Neuron (in vitro differentiated cells): ENCODE results near the gene CUX1.

ENCODE experiments used
- H2AFZ ChIP-seq: one replicate; pipeline ENCODE4 v1.6.1; 2013; ENCODE audit warnings: low read depth, mild to moderate bottlenecking, inconsistent platforms, low read length, moderate library complexity
- H3K27me3 ChIP-seq: one replicate; pipeline ENCODE4 v1.6.1; 2013; ENCODE audit warnings: low read length; ENCODE audit not compliant: insufficient read depth
- H3K36me3 ChIP-seq: one replicate; pipeline ENCODE4 v1.6.1; 2013; ENCODE audit warnings: low read length; ENCODE audit not compliant: insufficient read depth
- H3K4me1 ChIP-seq: one replicate; pipeline ENCODE4 v1.6.1; 2013; ENCODE audit warnings: low read length; ENCODE audit not compliant: insufficient read depth
- H3K4me3 ChIP-seq: 2 replicates; pipeline ENCODE4 v1.5.1; 2013; ENCODE audit warnings: mild to moderate bottlenecking, low read length, moderate library complexity
- H3K9me3 ChIP-seq: one replicate; pipeline ENCODE4 v1.6.1; 2013; ENCODE audit warnings: low read length

Gene CUX1

DNA sequence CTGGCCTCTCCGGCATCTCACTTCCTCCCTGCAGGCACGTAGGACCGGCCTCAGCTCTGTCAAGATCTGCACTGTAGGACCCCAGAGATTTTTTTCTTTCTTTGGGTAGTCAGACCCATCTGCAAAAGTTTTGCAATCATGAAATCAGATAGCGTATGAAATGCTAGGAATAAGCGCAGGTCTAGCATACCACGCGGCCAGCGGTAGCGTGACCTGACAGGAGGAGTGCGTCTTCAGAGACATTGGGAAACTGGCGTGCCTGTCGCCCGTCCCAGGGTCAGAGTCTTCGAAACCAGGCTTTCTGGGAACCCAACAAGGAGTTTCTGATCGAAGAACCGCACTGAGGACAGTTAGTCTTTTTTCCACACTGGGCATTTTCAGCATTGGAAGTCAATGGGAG lies 368.4 kb downstream of the CUX1 start:
- Histone ChIP-seq H3K27me3 (no peaks in the 10 kb centered on the region), H3K36me3 (peaks cover 36% of the 10 kb centered on the region), H3K9me3 (no peaks in the 10 kb centered on the region), H2AFZ (no peak overlapping the region), H3K4me3 (no peak overlapping the region), H3K4me1 (no peaks in the 10 kb centered on the region)

DNA sequence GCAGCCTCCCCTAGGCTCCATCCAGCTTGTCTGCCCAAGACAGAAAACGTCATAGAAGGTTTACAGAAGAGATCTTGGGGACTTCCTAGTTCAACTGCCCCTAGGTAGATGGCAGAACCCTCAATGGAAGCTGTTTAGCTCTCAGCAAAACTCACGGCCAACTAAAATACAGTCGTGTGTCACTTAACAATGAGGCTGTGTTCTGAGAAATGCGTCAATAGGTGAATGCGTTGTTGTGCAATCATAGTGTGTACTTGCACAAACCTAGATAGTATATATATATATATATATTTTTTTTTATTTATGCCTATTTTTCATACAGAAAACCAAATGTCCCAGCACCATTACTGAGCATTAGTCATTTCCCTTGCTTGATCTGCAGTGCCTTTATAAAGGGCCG lies 368.9 kb downstream of the CUX1 start:
- H2AFZ ChIP-seq: no peak overlapping the region
- H3K36me3 ChIP-seq: peaks cover 32% of the 10 kb centered on the region
- H3K27me3 ChIP-seq: no peaks in the 10 kb centered on the region
- H3K9me3 ChIP-seq: no peaks in the 10 kb centered on the region
- H3K4me1 ChIP-seq: no peaks in the 10 kb centered on the region
- H3K4me3 ChIP-seq: no peak overlapping the region

DNA sequence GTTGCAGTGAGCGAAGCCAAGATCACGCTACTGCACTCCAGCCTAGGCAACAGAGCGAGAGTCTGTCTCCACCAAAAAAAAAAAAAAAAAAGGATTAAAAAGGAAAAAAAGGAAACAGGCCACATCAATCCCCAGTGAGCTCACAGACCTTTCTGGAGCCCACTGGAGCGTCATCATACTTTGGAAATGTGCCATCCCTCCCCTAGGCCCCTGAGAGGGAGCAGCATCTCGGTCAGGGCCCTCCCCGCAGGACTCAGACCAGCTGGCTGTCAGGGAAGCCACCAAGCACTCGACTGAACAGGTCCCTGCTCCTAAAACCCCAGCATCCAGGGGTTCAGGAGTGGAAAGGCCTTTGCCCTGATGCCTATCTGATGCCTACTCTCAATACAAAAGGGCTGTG lies 371.3 kb downstream of the CUX1 start:
- Histone ChIP-seq H3K27me3 (no peaks in the 10 kb centered on the region), H3K9me3 (no peaks in the 10 kb centered on the region), H2AFZ (no peak overlapping the region), H3K4me1 (no peaks in the 10 kb centered on the region), H3K36me3 (peaks cover 45% of the 10 kb centered on the region), H3K4me3 (no peak overlapping the region)

DNA sequence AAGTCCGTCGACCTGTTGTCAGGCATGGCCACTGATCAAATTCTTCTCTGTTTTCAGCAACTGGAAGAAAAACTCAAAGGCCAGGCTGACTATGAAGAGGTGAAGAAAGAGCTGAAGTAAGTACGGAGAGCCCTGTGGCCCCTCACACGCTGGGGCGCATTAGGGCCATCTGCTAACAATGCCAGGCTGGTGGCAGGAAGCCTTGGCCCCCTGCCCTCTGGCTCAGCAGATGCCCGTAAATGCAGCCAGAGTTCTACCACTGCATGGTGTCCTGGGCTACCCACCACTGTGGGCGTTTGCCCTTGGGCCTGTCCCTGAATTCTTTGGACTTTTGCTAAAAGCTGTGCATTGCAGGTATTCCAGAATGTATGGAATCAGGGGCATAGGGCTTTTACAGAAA lies 372.3 kb downstream of the CUX1 start:
- no peaks in the 10 kb centered on the region for H3K27me3 ChIP-seq
- no peak overlapping the region for H2AFZ ChIP-seq
- H3K4me3 ChIP-seq: no peak overlapping the region
- H3K36me3 ChIP-seq: peaks cover 48% of the 10 kb centered on the region
- H3K9me3 ChIP-seq: no peaks in the 10 kb centered on the region
- H3K4me1 ChIP-seq: no peaks in the 10 kb centered on the region

DNA sequence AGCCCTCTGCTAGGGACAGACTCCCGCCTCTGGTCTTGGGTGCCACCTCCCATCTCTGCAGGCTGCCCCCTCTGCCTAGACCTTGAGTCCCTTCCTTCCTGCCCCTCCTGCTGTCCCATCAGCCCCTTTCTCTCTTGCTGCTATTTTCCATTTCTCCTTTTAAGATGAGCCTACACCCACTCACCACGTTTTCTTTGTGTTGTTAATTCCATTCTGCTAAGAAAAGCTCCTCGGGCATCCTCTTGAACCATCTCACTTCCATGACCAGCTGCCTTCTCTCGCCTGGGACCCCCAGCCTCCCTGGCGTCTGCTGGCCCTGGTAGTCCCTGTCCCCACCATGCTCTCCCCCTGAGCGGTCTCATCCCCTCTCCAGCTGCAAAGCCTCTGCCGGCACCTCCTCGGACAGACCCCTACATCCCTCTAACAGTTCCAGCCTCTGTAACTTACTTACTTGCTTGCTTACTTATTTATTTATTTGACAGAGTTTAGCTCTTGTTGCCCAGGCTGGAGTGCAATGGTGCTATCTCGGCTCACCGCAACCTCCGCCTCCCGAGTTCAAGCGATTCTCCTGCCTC lies 373.4 kb downstream of the CUX1 start:
- Histone ChIP-seq H3K9me3 (no peaks in the 10 kb centered on the region), H3K27me3 (no peaks in the 10 kb centered on the region), H2AFZ (no peak overlapping the region), H3K4me3 (no peak overlapping the region), H3K4me1 (no peaks in the 10 kb centered on the region), H3K36me3 (peaks cover 50% of the 10 kb centered on the region)

DNA sequence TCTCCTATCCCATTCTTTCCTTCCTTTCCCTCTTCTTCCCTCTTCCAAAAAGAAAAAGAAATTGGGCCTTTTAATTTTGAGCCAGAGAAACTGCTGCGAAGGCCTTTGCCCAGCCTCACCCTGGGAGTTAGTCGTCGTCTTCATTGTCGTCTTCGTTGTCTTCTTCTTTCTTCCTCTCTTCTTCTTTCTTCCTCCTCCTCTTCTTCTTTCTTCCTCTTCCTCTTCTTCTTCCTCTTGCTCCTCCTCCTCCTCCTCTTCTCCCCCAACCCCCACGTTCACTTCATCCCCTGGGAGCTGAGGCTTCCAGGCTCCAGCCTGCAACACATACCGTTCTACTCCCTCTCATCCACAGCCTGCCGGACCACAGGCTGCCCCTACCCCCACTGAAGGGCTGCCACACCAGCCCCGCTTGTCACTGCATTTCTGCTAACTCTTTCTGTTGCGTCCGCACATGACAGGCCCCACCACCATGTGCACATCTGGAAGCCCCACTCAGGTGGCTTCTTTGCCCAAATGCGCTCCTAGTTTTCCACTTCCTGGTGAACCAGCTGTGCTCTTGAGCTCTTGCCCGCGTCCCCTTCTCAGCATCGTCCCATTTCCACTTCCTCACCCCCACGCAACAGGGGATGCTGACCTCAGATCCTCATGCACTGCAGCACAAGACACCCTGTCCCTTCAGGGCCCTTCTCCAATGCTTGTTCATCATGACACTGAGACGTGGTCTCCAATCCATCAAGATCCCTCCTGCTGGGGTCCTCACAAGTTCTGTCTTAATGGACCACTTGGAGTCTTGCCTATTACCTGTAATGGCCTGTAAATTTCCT lies 374.3 kb downstream of the CUX1 start:
- Histone ChIP-seq H3K27me3 (no peaks in the 10 kb centered on the region), H2AFZ (no peak overlapping the region), H3K4me3 (no peak overlapping the region), H3K36me3 (peaks cover 47% of the 10 kb centered on the region), H3K4me1 (no peaks in the 10 kb centered on the region), H3K9me3 (no peaks in the 10 kb centered on the region)

DNA sequence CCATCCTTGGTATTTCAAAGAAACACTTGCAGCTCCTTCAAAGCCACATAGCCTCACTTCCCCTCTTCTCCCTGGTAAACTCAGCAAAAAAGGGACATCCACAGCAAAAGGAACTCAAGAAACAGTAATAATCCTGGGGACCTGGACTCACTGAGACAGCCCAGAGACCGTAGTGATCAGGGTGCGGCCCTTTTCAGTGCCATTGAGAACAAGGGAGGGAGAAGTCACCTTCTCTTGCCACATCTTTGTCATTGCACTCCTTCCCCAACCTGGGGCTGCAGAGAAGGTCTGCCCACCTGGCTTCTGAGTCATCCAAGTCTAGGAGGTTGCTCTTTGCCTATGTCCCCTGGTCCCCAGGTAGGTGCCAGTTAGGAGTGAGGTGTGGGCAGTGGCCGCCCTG lies 375.4 kb downstream of the CUX1 start:
- H3K27me3 ChIP-seq: no peaks in the 10 kb centered on the region
- H3K4me1 ChIP-seq: no peaks in the 10 kb centered on the region
- H3K9me3 ChIP-seq: no peaks in the 10 kb centered on the region
- H3K36me3 ChIP-seq: peaks cover 54% of the 10 kb centered on the region
- H3K4me3 ChIP-seq: no peak overlapping the region
- no peak overlapping the region for H2AFZ ChIP-seq

DNA sequence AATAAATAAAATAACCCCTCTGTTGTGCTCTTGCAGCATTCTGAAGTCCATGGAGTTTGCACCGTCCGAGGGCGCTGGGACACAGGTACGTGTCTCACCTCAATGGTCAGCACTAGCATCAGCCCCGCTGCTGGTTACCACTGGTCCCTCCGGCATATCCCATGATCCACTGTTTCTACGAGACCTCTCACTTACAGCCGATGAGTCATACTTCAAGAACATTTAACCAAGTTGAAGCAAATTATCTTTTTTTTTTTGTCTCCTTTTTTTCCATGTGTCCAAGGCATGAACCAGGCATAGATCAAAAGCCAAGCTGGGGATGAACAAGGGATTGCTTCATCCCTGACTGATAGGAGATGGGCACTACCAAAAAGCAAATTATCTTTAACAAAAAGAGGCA lies 376.4 kb downstream of the CUX1 start:
- Histone ChIP-seq H3K9me3 (no peaks in the 10 kb centered on the region), H3K36me3 (peaks cover 54% of the 10 kb centered on the region), H3K4me3 (no peak overlapping the region), H3K27me3 (no peaks in the 10 kb centered on the region), H3K4me1 (no peaks in the 10 kb centered on the region), H2AFZ (no peak overlapping the region)

DNA sequence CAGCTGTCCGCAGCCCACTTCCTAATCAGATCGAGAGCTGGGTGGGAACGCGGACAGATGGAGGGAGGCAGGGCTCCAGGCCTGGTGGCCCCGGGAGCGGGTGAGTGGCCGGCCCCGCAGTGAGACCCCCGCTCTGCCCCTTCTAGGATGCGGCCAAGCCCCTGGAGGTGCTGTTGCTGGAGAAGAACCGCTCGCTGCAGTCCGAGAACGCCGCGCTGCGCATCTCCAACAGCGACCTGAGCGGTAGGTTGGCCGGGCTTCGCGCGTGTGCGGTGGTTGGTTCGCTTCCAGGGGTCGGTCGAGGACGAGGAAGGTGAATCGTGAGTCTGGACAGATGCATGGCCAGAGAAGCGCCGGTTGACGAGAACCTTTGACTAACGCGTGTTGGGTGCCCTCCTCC lies 377.9 kb downstream of the CUX1 start:
- H3K36me3 ChIP-seq: peaks cover 54% of the 10 kb centered on the region
- H3K4me1 ChIP-seq: no peaks in the 10 kb centered on the region

DNA sequence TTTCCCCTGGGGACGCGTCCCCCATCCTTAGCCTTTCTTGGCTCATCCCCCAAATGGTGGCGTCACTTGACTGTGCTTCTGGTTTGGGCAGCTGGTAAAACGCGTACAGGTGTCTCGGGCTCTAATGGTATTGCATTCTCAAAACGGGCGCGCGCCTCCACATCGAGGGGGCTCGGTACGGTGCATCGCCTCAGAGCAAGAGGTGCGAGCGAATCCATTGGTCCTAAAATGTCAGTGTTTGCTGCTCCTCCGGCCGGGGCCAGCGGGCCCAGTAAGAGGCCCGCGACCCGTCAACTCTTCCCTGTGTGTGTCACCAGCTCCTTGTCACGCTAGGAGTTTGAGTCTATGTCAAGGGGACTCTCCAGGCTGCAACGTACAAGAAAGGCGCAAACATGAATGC lies 378.6 kb downstream of the CUX1 start:
- peaks cover 54% of the 10 kb centered on the region for H3K36me3 ChIP-seq
- no peak overlapping the region for H3K4me3 ChIP-seq
- H3K4me1 ChIP-seq: no peaks in the 10 kb centered on the region
- H3K27me3 ChIP-seq: no peaks in the 10 kb centered on the region
- H3K9me3 ChIP-seq: no peaks in the 10 kb centered on the region
- no peak overlapping the region for H2AFZ ChIP-seq

More for the DNA sequence above, 377.9 kb downstream of the CUX1 start:
- H3K27me3 ChIP-seq: no peaks in the 10 kb centered on the region
- no peak overlapping the region for H2AFZ ChIP-seq
- no peak overlapping the region for H3K4me3 ChIP-seq
- no peaks in the 10 kb centered on the region for H3K9me3 ChIP-seq

DNA sequence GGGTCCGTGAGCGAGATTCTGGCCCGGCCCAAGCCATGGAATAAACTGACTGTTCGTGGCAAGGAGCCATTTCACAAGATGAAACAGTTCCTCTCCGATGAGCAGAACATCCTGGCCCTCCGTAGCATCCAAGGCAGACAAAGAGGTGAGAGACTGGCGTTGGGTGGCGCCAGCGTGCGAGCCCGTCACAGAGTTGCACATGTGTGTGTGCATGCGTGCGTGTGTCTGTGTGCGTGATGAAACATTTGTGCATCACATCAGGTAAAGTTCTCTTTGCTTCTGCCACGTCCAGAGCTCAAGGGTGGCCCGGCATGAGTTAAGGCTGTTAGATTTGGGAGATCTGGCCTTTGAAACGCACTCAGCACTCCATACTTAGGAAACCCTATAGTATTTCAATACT lies 379.7 kb downstream of the CUX1 start:
- Histone ChIP-seq H3K27me3 (no peaks in the 10 kb centered on the region), H3K9me3 (no peaks in the 10 kb centered on the region), H3K4me3 (no peak overlapping the region), H3K36me3 (peaks cover 53% of the 10 kb centered on the region), H2AFZ (no peak overlapping the region), H3K4me1 (no peaks in the 10 kb centered on the region)

DNA sequence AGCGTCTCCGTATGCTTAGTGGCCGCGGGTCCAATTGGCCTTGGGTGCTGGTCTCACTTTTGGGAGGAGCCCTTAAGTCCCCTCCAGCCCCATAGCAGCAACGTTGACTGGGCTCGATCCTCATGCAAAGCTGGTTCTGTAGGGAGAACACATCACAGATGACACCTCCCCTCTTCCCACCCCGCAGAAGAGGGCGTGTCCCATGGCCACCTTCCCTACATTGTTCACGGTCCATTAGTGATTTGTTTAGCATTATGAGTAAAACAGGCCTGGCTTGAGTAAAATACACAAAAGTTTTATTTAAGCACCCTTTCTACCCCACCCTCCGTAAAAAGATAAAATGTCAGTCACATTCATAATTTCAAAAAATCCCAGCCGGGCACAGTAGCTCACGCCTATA lies 380.2 kb downstream of the CUX1 start:
- H3K4me3 ChIP-seq: no peak overlapping the region
- peaks cover 53% of the 10 kb centered on the region for H3K36me3 ChIP-seq
- H3K9me3 ChIP-seq: no peaks in the 10 kb centered on the region
- no peaks in the 10 kb centered on the region for H3K27me3 ChIP-seq
- no peaks in the 10 kb centered on the region for H3K4me1 ChIP-seq
- H2AFZ ChIP-seq: no peak overlapping the region

DNA sequence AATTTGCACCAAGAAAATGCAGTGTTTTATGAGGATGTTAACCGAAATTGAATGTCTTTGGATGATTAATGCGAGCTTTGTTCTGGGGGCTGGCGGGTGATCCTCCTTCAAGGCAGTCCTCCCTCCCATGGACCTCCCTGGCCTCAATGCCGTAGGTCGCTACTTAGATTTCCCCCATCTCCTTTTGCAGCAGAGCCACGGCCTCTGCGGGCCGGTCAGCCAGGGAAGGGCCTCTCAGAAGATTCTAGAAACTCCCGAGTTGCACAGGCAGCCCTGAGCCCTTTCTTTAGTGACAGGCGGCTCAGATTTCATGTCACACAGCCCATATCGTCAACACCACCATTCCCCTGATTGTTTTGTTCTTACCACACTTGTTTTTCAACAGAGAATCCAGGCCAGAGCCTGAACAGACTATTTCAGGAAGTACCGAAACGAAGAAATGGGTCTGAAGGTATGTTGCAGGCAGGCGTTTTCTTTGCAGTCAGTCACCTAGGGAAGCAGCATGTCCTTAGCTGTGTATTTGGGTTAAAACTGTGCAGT lies 381.1 kb downstream of the CUX1 start:
- no peaks in the 10 kb centered on the region for H3K27me3 ChIP-seq
- H3K36me3 ChIP-seq: peaks cover 54% of the 10 kb centered on the region
- H3K4me1 ChIP-seq: no peaks in the 10 kb centered on the region
- H3K9me3 ChIP-seq: no peaks in the 10 kb centered on the region
- no peak overlapping the region for H2AFZ ChIP-seq
- no peak overlapping the region for H3K4me3 ChIP-seq
